Mammary epithelial cell (primary cell): ENCODE results near the gene CELSR1.

ENCODE experiments used
- CTCF ChIP-seq, 2 donors: IDR thresholded peaks in 1 of 2; conservative IDR thresholded peaks in 1 of 2; 2 replicates each; pipeline ENCODE4 v1.5.1; 2011 to 2012; ENCODE audit warnings: inconsistent platforms in 2 of 2, low read length in 2 of 2, mild to moderate bottlenecking in 2 of 2, control low read depth in 1 of 2, low read depth in 1 of 2; ENCODE audit not compliant: insufficient read depth in 1 of 2; ENCODE audit errors: extremely low read depth in 1 of 2
- EZH2 ChIP-seq: IDR thresholded peaks from 2 replicates; pipeline ENCODE4 v1.6.1; 2012; ENCODE audit warnings: low read length, inconsistent platforms, borderline replicate concordance

- TF ChIP-seq CTCF (conservative IDR thresholded peaks at IDR 0.05 in 1 of 2, IDR thresholded peaks at IDR 0.05 in 1 of 2; ENCODE audit: extremely low read depth in 1 of 2, insufficient read depth in 1 of 2, low read depth in 1 of 2, low read length in 2 of 2) (no peak), EZH2 (no peak)
Measured at GRCh38 chr22:46473896-46474557, 63.4 kb downstream of the CELSR1 start.
